ENCODE data around the gene TEX35.
"Not testable (repeated sequence)": the region's sequence is repeated elsewhere in the genome, so short reads cannot be mapped to it uniquely, and the experiment has no call there.

The TEX35 gene

GRCh38 chr1:178544531-178544930 is 31.6 kb downstream of the TEX35 start:
- no peak for DNase-seq

DNA sequence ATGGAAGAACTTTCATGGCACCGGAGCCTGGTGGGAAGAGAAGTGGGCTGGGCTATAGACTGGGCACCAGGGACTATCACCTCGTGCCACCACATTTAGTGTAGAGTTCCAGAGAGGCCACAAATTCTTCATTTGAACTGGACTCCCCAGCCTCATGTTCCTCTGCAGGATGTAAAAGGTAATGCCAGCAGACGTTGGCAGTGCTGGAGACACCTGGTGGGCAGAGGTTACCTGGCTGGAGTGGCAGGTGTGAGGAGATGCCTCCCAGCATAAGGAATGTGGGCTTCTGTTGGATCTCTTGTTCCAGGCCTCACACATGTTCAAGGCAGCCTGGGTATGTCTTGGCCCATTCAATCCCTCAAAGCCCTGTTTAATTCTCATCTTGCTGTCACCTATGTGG is 35.2 kb downstream of the TEX35 start:
- no peak for DNase-seq

DNA sequence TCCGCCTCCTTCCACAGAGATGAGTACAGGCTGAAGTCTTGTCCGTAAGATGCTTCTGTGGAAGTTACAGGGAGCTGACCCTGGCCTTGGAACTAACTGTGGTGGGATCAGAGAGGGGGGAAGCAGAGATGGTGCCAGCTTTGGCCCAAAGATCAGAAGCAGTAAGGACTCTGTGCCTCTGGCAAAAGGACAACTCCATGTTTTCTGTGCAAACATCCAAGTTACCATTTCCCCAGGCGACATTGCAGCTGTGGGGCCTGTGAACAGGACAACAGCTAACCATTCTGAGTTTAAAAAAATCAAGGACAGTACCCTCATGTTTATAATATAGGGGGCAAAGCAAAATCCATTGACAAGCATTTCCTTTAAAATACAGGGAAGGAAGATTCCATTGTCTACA is 38.4 kb downstream of the TEX35 start:
- no peak for DNase-seq

GRCh38 chr1:178551940-178552339 is 39.0 kb downstream of the TEX35 start:
- DNase-seq, result no peak

- no peak for DNase-seq
Observed at GRCh38 chr1:178552856-178553255, 39.9 kb downstream of the TEX35 start.

GRCh38 chr1:178554351-178554750 is 41.4 kb downstream of the TEX35 start:
- DNase-seq, result not testable (repeated sequence)

DNA sequence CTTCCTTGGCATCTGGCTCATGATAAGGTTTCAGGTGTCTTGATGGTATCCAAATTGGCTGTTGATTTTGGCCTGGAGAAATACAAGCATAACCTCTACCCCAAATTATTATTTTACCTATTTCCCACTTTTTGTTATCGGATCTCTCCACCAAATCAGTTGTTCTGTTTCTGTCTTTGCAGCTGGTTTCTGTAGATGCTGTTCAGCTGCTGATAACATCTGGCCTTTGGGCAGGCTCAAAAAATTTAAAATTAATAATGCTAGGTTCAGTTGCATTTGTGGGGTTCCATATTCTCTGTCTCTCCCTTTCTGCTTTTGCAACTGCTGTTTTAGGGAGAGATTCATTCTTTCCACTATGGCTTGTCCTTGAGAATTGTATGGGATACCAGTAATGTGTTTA is 42.7 kb downstream of the TEX35 start:
- not testable (repeated sequence) for DNase-seq

DNA sequence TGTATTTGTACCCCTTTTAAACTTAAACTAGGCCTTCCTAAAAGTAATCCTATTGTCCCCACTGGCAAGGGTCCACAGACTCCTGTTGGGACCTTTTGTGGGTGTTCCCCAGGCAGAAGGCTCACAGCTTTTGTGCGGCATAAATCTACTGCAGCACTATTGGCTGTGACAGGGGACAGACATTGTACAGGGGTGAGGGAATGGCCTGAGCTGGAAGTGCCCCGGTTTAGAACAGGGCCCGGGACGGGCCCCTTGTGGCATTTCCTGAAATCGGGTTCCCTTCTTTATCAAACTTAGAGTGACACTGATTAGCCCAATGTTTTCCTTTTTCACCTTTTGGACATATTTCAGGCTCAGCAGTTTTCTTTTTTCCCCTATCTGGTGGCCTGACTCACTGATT is 45.9 kb downstream of the TEX35 start:
- DNase-seq, result not testable (repeated sequence)

GRCh38 chr1:178560871-178561376 is 48.0 kb downstream of the TEX35 start:
- DNase-seq, result no peak

- no peak for DNase-seq
Observed at GRCh38 chr1:178563099-178563820, 50.4 kb downstream of the TEX35 start.

GRCh38 chr1:178564086-178564782 is 51.3 kb downstream of the TEX35 start:
- DNase-seq, result no peak

- no peak for DNase-seq
Observed at GRCh38 chr1:178564783-178565180, 51.9 kb downstream of the TEX35 start.

DNA sequence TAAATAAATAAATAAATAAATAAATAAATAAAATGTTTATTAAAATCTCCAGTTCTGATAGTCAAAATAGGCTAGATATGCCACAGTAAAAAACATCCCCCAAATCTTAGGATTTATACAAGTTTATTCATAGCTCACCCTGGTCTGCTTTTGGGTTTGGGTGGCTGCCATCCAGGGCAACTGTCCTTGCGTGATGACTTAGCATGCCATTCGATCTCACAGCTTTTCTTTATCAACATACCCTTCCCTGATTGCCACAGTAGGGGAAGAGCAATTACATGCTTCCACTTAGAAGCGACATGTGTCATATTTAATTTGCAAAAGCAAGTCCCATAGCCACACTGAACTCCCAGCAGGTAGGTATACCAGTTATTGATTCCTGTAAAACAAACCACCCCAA is 52.7 kb downstream of the TEX35 start:
- DNase-seq, result no peak

DNA sequence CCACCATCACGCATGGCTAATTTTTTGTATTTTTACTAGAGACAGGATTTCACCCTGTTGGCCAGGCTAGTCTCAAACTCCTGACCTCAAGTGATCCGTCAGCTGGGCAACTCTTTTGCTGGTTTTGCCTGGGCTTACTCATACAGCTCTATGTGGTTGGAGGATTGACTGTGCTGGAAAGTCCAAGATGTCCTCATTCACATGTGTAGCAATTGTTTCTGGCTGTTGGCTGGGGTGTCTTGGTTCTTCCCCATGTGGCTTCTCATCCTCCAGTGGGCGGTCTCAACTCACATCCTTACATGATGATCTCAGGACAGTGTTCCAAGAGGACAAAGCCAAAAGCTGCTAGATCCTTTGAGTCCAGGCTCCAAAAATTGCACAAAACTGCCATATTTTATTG is 53.3 kb downstream of the TEX35 start:
- DNase-seq, result no peak

DNA sequence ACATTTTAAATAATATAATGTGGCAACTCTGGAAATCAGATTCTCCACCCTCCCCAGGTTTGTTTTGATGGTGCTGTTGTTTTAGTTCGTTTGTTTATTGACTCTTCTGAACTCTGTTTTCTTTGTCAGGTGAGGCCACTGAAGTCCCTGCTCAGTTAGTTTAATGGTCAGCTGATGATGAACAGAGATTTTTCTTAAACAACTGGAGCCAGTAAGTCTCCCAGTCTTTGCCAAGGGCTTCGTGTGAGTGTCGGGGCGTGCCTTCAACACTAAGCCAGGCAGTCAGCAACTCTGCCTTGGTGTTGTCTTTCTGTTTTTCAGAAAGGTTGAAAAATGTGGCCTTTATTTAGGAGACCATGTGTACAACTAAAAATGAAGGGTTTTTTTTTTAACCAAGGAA is 58.9 kb downstream of the TEX35 start:
- DNase-seq, result no peak
